ENCODE results near the gene STK38.
"Not testable (repeated sequence)": the region's sequence is repeated elsewhere in the genome, so short reads cannot be mapped to it uniquely, and the experiment has no call there.

The STK38 gene

GRCh38 chr6:36460916-36461315 lies 86.4 kb downstream of the STK38 start:
- Histone ChIP-seq H3K27ac (ENCODE audit: low read length) (no peak overlapping the region), H3K27me3 (ENCODE audit: low read depth, low read length) (no peaks in the 10 kb centered on the region), H3K9ac (ENCODE audit: low read length) (no peak overlapping the region), H3K4me1 (ENCODE audit: low read length) (no peaks in the 10 kb centered on the region), H3K79me2 (ENCODE audit: low read length) (peaks cover 73% of the 10 kb centered on the region), H3K4me3 (ENCODE audit: low read length) (no peak overlapping the region), H3K36me3 (replicated peaks; ENCODE audit: low read depth, low read length) (peaks cover 13% of the 10 kb centered on the region), H3K4me2 (ENCODE audit: low read length) (no peak overlapping the region), H2AFZ (ENCODE audit: low read depth, low read length) (no peak overlapping the region), H3K9me3 (ENCODE audit: insufficient read depth, low read length) (no peaks in the 10 kb centered on the region), H4K20me1 (ENCODE audit: insufficient read depth, low read length) (peaks cover 41% of the 10 kb centered on the region)
- no peak for TF ChIP-seq CTCF (IDR thresholded peaks at IDR 0.05; ENCODE audit: low read depth, low read length)

DNA sequence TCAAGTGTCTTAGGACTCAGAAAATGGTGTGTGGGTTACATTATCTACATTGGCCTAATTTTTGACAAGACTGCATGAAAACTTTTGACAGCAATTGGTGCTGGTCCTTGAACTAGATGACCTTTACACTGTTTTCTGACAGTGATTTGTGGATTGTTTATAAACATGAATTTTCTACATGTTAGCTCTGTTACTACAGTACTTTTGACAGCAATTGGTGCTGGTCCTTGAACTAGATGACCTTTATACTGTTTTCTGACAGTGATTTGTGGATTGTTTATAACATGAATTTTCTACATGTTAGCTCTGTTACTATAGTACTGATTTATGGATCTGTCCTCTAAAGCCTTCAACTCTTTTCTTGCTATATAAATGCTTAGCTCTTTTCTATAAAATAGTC lies 87.8 kb downstream of the STK38 start:
- H3K36me3 ChIP-seq (replicated peaks; ENCODE audit: low read depth, low read length), result peaks cover 13% of the 10 kb centered on the region

DNA sequence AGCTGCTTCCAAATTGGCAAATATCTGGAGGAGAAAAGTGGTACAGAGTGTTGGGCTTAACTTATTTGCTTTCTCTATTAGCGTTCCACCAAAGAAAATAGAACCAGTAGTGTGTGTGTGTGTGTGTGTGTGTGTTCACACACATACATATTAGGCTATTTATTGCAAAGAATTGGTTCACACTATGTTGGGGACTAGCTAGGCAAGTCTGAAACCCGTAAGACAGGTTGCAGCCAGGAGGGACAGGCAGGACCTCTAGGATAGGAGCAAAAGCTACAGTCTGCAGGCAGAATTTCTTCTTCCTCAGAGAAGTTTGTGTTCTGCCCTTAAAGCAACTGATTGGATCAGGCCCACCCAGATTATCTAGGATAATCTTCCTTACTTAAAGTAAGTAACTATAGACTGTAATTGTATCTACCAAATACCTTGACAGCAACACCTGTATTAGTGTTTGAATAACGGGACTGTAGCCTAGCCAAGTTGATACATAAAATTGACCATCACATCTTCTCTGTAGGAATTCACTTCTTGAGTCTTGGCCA lies 91.7 kb downstream of the STK38 start:
- H3K36me3 ChIP-seq (replicated peaks; ENCODE audit: low read depth, low read length), result peaks cover 4% of the 10 kb centered on the region
- H2AFZ ChIP-seq (ENCODE audit: low read depth, low read length), result no peak overlapping the region
- no peaks in the 10 kb centered on the region for H3K4me1 ChIP-seq (ENCODE audit: low read length)
- peaks cover 86% of the 10 kb centered on the region for H3K79me2 ChIP-seq (ENCODE audit: low read length)
- H4K20me1 ChIP-seq (ENCODE audit: insufficient read depth, low read length), result peaks cover 26% of the 10 kb centered on the region
- H3K4me2 ChIP-seq (ENCODE audit: low read length), result no peak overlapping the region
- TF ChIP-seq EZH2phosphoT487 (IDR thresholded peaks at IDR 0.05; ENCODE audit: low read depth) (no peak), CTCF (IDR thresholded peaks at IDR 0.05; ENCODE audit: low read depth, low read length) (no peak)
- no peak overlapping the region for H3K27ac ChIP-seq (ENCODE audit: low read length)
- H3K9me3 ChIP-seq (ENCODE audit: insufficient read depth, low read length), result no peaks in the 10 kb centered on the region
- H3K9ac ChIP-seq (ENCODE audit: low read length), result no peak overlapping the region
- H3K4me3 ChIP-seq (ENCODE audit: low read length), result no peak overlapping the region
- H3K27me3 ChIP-seq (ENCODE audit: low read depth, low read length), result no peaks in the 10 kb centered on the region

More for the DNA sequence above, 87.8 kb downstream of the STK38 start:
- TF ChIP-seq CTCF (IDR thresholded peaks at IDR 0.05; ENCODE audit: low read depth, low read length) (no peak), EZH2phosphoT487 (IDR thresholded peaks at IDR 0.05; ENCODE audit: low read depth) (no peak)
- Histone ChIP-seq H3K79me2 (ENCODE audit: low read length) (peaks cover 83% of the 10 kb centered on the region), H3K4me3 (ENCODE audit: low read length) (no peak overlapping the region), H2AFZ (ENCODE audit: low read depth, low read length) (no peak overlapping the region), H3K9me3 (ENCODE audit: insufficient read depth, low read length) (no peaks in the 10 kb centered on the region), H4K20me1 (ENCODE audit: insufficient read depth, low read length) (peaks cover 43% of the 10 kb centered on the region), H3K4me1 (ENCODE audit: low read length) (no peaks in the 10 kb centered on the region), H3K4me2 (ENCODE audit: low read length) (no peak overlapping the region), H3K27me3 (ENCODE audit: low read depth, low read length) (no peaks in the 10 kb centered on the region), H3K9ac (ENCODE audit: low read length) (no peak overlapping the region), H3K27ac (ENCODE audit: low read length) (no peak overlapping the region)

GRCh38 chr6:36452897-36453296 lies 94.4 kb downstream of the STK38 start:
- not testable (repeated sequence) for H3K9me3 ChIP-seq (ENCODE audit: insufficient read depth, low read length); H2AFZ ChIP-seq (ENCODE audit: low read depth, low read length); H3K27me3 ChIP-seq (ENCODE audit: low read depth, low read length); H3K4me3 ChIP-seq (ENCODE audit: low read length); H3K4me1 ChIP-seq (ENCODE audit: low read length); H3K4me2 ChIP-seq (ENCODE audit: low read length); H3K9ac ChIP-seq (ENCODE audit: low read length); H3K27ac ChIP-seq (ENCODE audit: low read length)
- H4K20me1 ChIP-seq (ENCODE audit: insufficient read depth, low read length), result peaks cover 17% of the 10 kb centered on the region
- H3K79me2 ChIP-seq (ENCODE audit: low read length), result peaks cover 90% of the 10 kb centered on the region
- H3K36me3 ChIP-seq (replicated peaks; ENCODE audit: low read depth, low read length), result peaks cover 11% of the 10 kb centered on the region

GRCh38 chr6:36449173-36449572 lies 98.1 kb downstream of the STK38 start:
- Histone ChIP-seq H3K36me3 (replicated peaks; ENCODE audit: low read depth, low read length) (peaks cover 15% of the 10 kb centered on the region), H3K79me2 (ENCODE audit: low read length) (peaks cover 90% of the 10 kb centered on the region)
- H3K4me1 ChIP-seq (ENCODE audit: low read length); H3K4me2 ChIP-seq (ENCODE audit: low read length); H4K20me1 ChIP-seq (ENCODE audit: insufficient read depth, low read length); H3K27me3 ChIP-seq (ENCODE audit: low read depth, low read length); H3K9ac ChIP-seq (ENCODE audit: low read length); H3K27ac ChIP-seq (ENCODE audit: low read length); H3K9me3 ChIP-seq (ENCODE audit: insufficient read depth, low read length); H3K4me3 ChIP-seq (ENCODE audit: low read length); H2AFZ ChIP-seq (ENCODE audit: low read depth, low read length): not testable (repeated sequence)

Data from OCI-LY3 (cell line).